GM18868 (cell line): Measurements from ENCODE around the gene HAUS3.

ENCODE experiments used
- ATAC-seq: cut with Tn5 transposase; IDR thresholded peaks from one replicate; pipeline ENCODE4 v1.9.1; 2021; ENCODE audit warnings: mild to moderate bottlenecking, moderate library complexity; ENCODE audit not compliant: unreplicated experiment

Gene HAUS3

GRCh38 chr4:2252530-2253091 is 10.7 kb upstream of the HAUS3 start:
- ATAC-seq: no peak

- ATAC-seq: no peak
Measured at GRCh38 chr4:2251795-2252529, 10.0 kb upstream of the HAUS3 start.

DNA sequence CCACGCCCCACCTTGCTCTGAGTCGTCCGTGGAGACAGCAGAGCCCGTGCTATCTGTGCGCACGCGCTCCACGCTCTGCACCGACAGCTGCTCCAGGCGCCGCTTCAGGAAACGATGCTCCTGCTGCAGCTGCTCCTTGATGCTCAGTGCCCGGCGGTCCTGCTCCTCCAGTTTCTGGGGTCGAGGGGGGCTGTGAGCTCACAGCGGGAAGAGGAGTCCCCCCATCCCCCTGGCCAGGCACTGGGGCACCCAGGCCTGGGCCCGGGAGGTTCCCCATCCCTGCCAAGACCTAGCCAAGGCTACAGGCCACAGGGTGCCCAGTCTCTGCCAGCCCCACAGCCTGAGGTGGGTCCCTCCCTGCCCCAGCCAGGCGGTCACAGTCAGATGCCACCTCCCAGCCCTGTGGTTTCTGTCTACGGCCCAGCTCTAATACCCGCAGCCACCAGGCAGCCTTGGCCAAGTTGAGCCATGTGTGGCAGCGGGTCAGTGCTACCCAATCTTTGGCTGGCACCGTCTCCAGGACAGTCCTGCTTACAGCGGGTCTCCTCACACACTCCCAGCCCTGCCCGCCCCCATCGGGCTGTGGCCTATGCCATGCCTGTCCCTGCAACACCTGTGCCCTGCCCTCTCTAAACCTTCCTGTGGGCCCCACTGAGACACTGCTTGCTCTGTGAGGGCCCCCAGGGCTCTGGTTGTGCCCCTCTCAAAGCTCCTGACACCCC is 9.3 kb upstream of the HAUS3 start:
- no peak for ATAC-seq

DNA sequence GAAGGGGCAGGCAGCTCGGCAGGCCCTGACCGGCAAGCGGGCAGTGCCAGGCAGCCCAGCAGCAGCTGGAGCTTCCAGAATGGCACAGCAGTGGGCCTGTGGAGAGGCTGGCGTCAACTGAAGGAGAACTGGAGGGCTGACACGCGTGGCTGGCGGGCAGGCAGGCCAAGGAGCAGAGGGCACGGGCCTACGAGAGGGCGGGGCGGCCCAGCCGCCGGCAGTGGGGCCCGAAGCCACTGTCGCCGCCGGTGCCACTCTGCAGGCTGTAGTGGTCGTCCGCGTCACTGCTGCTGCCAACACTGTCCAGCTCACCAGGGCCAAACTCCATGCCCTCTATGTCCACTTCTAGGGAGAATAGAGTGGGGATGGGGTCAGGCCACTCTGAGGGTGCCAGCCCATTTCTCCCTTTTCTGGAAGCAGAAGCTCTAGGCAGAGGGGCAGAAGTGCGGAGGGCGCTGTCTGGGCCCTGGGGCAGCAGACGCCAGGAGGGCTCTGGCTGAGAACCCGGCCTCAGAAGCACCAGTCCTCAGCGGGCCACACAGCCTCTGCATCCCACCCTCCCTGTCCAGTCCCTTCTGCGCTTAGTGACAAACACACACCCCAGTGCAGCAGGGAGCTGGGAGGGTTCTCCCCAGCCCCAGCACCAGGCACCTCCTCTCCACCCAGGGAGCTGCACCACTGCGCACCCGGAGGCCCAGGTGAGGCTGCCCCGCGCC is 8.6 kb upstream of the HAUS3 start:
- no peak for ATAC-seq

DNA sequence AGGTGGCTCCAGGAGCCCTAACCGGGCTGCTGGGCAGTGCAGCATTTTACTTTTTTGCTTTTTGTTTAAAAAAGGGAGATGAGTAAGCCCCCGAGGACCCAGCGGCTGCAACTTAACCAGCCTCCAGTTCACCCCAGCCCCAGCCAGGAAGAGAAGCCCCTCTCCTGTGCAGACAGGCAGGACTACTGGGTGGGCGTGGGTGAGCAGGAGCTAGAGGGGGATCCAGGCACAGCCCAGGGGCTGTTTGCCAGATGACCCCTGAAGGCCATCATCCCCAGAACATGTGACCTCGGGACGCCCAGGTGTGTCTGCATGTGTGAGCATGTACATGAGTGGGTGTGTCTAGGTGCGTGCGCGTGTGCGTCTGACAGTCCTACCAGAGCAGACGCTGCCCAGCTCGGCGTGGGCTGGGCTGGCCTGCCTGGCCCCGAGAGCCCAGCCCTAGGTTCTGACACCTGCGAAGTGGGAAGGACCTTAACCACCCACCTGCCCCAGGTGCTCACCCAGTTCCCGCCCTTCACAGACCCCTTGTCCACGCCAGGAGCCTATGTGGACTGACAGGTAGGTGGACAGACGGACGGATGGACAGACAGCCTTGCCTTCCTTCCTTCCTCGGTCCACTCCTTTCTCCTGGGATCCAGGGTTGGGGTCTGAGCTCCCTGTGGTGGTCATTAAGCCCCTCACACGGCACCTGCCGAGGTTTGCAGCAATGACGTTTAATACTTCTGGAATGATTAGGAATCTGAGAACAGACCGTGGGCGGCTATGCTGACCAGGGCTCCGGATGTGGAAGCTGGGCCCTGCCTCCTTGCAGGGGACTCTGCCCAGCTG is 7.8 kb upstream of the HAUS3 start:
- no peak for ATAC-seq

DNA sequence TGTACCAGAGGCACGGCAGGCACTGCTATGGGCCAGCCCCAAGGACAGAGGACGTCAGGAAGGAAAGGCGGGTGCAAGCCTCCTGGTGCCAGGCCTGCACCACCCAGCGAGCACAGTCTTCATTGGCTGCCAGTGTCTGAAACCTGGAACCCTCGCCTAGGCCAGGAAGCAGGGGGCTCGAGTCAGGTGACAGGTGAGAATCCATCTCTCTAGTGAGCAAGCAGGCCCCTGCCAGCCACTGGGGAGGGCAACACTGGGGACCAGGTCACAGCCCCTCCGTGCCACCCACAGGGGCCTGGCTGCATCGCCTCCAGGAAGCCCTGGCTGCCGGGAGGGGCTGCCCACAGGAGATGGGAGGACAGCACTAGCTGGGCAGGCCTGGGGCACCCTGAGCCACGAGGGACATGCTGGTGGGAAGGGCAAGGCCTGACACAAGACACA is 6.9 kb upstream of the HAUS3 start:
- ATAC-seq: no peak

- no peak for ATAC-seq
Measured at GRCh38 chr4:2248044-2248780, 6.3 kb upstream of the HAUS3 start.

DNA sequence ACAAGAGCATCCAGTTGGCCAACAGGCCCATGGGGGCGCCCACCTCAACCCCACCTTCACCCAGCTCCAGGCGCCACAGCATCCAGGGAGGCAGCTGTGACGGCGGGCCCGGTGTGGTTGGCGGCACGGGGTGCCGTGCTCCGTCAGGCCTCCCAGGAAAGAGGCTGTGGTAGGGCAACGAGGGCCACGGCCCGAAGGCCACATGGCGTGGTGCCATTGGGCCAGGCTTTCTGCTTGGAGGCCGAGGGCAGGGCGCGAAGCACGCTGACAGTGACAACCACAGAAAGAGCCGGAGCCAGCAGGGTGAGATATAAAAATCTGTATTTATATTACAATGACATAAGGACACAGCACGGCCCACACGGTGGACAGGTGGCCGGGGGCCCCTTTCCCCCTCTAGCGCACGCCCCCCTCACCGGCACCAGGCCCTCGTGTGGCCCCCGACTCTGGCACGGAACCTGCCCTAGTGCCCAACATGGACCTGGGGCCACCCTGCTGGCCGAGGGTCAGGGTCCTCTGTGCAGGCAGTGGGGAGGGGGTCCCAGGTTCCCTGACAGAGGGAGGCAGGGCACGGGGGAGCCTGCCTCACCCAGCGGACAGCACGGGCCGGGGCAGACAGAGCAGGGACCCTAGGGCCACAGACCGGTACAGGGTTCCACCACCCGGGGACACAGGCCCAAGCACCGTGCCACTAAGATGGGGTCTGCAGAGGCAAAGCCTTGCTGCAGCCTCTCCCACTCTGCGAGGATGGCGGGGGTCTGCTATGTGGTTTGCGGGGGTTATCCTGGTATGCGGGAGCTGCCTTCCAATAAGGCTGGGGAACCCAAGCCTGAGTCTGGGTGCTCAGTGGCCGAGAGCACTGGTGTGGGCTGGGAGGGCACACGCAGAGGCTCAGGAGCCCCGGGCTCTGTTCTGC is 5.5 kb upstream of the HAUS3 start:
- no peak for ATAC-seq

GRCh38 chr4:2246384-2247127 is 4.6 kb upstream of the HAUS3 start:
- ATAC-seq: no peak

- no peak for ATAC-seq
Measured at GRCh38 chr4:2245787-2246275, 3.9 kb upstream of the HAUS3 start.

DNA sequence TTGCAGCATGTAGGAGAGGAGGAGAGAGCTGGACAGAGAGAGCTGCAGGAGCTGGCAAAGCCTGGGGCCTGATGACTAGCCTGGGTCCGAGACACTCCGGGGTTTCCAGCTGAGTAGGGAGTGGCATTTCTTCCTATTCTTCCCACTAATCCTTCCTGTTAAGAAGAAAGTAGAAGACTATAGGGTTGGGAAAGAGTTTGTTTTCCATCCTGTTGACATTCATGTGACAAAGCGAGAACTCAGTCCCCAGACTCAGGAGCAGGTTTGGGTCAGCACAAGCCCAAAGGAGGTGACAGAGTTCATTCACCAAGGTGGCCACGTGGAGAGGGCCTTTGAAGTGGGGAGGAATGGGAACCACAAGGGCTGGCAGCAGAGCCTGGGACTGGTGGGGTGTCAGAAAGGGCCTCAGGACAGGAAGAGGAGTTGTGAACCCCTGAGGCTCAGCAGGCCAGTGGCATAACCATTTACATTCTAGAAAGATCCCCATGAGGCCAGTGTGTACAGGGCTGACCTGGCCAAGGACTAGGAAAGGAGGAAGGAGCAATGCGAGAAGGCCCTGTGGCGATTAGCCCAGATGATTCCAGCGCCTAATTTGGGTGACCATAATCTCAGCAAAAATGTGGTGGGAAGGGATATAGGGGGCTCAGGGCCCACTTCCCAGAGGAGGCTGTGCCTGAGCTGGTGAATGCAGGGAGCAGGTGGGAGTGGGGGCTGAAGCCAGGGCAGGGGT is 3.3 kb upstream of the HAUS3 start:
- ATAC-seq: no peak

GRCh38 chr4:2243681-2244380 is 1.9 kb upstream of the HAUS3 start:
- no peak for ATAC-seq

- ATAC-seq: no peak
Measured at GRCh38 chr4:2241003-2241402, 918 bp downstream of the HAUS3 start.

GRCh38 chr4:2236944-2237666 is 4.8 kb downstream of the HAUS3 start:
- ATAC-seq: no peak

GRCh38 chr4:2231082-2231481 is 10.8 kb downstream of the HAUS3 start:
- ATAC-seq: no peak

- no peak for ATAC-seq
Measured at GRCh38 chr4:2226261-2226660, 15.7 kb downstream of the HAUS3 start.
